HG03460 (cell line): ENCODE data around the gene ITM2C.

Experiments
- ATAC-seq: cut with Tn5 transposase; IDR thresholded peaks from one replicate; pipeline ENCODE4 v1.9.1; 2021; ENCODE audit not compliant: unreplicated experiment

Gene ITM2C

DNA sequence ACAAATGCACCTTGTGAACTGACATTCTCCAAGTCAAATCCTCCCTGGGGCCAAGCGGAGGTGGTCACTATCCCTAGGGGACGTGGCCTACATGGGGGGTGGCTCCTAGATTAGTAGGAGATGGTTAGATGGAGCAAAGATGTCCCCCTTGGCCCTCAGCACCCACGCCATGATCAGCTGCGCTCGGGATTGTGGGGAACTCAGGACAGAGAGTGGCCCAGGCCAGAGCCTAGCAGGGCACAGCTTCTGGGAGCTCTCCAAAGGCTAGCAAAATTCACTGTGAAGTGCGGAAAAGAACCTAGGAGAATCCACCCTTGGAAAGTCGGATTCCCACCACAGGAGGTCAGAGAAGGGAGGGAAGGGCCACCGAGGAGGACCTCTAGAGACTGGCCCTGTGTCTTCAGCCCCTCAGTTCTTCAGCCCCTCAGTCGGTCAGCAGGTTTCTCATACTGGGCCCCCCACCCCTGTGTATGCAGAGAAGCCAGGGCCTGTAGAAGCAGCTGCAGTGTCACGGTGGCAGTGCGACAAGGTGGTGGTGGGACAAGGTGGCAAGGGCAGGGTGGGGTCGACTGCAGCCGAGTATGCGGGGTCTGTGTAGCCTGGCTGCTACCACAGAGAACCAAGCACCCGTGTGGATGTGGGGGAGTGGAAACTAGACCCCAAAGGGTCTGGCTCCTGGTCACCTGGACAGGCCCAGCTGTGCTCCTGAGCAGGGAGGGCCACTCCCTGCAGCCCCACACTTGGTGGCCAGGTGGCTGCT, 41.9 kb downstream of the ITM2C start:
- ATAC-seq, result no peak

DNA sequence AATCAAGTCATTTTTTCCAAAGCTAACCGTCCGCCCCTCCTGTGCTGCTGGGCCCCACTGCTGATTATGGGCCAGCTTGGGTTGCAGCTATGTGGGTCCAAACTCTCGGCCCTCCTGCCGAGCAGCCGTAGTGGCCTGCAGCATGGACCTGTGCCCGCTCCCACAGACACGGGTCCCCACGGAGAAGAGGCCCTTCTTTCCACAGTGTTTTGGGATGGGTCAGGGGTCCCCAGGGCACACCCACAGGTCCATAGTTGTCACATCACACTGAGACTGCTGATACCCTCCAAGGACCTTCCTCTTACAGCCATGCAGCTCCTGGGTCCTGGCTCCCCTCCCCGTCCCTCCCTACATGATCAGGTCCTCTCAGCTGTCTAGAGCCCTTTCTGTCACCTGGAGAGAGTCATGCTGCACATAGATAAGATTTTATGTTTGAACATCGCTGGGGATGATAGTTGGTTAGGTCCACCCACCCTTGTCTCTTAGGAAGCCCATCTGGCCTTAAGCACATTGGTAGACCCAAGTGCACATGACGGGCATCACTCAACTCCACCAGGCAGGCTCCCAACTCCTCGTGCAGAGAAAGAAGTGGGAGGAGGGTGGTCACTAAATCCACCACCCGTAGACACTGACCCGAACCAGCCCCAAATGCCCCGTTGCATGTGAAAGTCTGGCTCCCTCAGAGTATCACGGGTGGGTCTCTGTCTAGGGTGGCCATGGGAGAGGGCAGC, 42.8 kb downstream of the ITM2C start:
- ATAC-seq, result no peak

DNA sequence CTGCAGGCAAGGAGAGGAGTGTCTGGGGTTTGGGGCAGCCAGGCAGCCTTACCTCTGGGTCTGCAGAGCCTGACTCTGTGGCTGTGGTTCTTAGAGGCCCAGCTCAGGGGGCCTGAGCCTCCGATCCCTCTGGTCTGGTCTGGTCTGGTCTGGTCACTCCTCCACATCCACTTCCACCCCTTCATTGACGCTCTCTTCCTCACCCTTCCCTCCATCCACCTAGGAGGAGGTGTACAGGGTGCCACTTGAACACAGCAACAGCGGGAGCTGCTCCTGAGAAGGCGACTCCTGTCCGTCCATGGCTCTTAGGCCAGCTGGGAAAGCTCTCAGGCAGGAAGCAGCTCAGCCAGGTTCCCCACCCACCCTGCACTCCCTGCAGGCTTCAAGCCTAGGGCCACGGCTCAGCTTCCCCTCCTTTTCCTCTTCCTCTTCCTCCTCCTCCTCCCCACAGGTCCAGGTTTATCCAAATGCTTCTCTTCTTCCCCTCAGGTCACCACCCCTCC, 43.4 kb downstream of the ITM2C start:
- ATAC-seq, result no peak

DNA sequence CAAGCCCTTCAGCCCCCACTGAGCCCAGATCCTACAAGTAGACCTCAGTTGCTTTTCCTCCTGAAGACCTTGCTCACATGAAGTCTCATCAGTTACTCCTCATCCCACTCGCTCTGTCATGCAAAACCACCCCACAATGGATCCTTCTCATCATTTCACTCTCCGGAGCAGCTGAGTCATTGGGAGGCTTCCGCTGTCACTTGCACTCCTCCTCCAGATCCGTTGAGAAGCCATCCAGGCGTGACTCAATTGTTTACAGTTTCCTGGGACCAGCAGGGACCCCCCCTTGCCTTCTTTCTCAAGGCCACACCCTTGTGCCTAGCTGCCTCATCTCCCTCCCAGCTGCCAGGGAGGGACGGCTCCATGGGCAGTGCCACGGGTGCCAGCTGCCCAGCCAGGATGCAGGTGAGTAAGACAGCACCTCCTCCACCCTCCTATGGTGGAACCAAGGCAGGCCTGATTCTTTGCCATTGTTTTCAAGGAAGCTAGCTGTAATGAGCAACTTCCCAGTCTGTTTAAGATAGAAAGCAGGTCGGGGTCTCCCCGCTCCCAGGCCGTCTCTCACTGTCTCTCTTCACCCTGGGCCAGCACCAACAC, 44.0 kb downstream of the ITM2C start:
- no peak for ATAC-seq

DNA sequence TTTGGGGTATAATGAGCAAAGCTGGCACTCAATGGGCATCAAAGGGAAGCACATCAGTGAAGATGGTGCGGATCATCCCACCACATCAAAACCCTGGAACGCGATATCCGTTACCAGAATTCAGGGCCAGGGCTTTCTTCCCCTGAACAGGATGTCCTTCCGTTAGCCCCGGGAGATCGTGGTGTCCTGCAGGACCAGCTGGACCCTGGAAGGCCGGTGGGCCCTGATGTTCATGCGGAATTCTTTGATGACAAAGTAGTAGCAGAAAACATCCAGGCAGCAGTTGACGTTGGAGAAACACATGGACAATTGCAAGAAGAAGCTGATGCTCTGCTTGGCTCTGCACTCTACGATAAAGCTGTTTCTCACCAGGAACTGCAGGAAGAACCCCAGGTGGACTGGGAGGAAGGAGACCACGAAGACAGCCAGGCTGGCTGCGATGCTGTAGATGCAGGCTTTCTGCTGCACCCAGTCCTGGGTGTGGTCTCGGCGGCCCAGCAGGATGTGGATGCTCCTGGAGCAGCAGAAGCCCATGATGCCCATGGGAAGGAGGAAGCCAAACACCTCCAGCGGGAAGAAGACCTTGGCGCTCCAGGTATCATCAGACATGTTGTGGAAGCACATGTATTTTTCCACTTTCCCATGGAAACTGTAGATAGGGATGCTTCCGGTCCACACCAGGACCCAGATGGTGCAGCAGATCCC, 45.3 kb downstream of the ITM2C start:
- ATAC-seq, result no peak

DNA sequence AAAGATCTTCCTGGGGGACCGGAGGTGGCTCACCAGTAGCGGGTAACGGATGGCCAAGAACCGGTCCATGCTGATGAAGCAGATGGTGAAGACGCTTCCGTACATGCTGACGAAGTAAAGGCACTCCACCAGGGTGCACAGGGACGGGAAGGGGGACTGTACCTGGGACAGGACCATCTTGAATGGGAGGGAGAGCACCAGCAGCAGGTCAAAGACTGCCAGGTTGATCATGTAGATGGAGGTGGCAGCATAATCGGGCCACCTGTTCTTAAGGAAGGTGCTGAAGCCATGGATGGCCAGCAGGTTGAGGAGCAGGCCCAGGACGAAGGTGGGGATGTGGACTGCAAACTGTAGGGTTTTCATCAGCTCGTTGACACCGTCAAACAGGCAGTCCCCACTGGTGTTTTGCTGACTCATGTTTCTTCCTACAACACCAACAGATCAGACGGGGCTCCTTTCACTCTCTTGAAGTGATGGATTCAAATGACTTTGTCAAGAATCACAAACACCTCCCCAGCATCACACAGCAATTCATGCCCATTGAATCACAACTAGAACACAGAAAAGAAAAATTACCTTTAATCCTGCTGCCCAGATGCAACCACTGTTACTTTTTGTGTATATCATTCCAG, 45.9 kb downstream of the ITM2C start:
- ATAC-seq, result no peak

DNA sequence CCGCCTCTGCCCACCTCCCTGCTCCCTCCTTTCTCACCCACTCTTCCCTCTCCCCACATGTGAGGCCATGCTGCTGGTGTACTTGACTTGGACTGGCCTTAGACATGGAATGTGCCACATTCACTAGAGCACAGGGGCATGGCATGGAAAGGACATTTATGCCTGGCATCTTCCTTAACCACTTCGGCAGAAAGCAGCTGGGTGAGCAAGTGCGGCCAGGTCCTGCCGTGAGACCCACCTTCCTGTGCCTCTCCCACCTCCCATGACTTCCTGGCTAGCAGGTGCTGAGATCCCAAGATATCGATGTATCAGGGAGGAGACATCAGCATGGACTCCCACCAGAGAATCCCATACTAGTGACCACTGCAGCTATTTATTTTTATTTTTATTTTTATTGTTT, 47.3 kb downstream of the ITM2C start:
- no peak for ATAC-seq

DNA sequence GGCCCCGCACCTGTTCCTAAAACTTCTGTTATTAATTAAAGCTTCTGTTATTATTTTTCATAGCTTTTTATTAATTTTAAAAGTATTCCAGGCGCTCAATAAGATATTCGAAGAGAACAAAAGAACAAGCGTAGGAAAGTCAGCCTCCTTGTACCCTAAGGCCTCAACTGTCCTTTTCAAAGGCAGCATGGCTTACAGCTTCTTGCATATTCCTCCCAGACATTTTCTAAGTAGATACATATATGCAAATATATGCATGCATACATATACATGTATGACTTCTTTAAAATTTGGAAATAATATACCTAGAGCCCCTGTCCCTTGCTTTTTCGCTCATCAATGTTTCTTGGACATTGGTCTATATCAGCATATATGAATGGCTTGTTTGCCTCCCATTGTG, 48.0 kb downstream of the ITM2C start:
- no peak for ATAC-seq

DNA sequence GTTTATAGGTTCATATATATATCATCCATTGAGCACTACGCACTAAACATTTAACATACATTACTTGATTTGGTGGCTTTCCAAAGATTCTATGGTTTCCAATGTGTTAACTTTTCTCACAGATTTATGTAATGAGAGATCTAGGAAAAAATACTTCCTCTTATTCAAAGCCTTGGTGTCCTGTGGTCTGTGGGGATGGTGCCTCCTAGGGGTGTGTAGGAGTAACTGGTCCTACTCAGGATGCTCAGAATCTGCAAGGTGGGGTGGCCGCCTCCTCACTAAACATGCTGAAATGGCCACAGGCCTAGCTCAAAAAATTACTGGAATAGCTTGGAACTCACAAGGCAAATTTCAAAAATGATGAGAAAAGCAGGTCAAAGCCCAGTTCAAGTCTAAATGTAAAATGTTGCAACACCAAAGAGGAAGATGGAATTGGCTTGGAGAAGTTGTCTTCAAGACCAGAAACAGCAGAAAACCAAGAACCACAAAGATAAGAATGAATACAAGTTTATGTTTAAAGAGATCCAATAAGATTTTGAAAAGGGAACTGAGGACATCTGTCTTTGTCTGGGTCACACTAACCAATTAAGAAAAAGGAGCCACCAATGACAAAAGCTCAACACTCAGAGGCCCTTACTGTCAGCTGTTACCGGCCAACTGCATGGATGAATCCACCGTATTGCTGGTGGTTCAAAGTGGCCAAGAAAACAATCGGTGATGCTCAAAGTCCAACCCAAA, 48.8 kb downstream of the ITM2C start:
- ATAC-seq, result no peak

DNA sequence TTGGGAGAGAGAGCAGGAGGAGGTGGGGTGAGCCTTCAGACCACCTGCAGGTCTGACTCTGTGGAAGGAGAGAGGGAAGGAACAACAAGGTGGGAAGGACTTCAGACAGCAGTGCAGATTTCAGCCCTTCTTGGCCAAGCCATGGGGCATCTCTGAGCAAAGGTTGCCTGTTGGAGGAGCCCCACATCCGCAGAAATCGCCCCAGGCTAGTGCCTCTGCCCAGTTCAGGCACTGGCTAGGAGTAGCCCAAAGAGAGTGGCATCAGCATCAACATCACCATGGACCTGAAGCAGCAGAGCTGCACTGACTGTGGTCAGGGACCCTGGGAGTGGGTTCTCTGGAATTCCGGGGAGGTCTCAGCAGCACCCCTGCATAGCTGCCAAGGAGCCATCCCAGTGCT, 50.1 kb downstream of the ITM2C start:
- ATAC-seq, result no peak

DNA sequence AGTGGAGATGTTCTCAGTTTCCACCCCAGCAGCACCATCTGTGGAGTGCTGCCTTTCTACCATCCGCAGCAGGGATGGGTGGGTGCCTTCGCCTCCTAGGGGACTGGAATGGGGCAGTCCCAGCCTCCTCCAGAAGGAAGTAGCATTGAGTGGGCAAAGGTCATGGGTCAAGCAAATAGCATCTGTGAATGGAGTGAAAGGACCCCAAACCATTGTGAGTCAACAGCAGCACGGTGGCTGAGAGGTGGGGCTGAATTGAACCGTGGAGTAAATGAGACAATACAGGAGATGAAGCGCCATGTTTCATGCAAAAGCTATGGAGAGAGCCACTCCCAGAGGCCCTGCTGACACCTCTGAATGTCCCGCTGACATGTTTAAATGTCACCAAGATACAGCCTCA, 50.6 kb downstream of the ITM2C start:
- no peak for ATAC-seq

DNA sequence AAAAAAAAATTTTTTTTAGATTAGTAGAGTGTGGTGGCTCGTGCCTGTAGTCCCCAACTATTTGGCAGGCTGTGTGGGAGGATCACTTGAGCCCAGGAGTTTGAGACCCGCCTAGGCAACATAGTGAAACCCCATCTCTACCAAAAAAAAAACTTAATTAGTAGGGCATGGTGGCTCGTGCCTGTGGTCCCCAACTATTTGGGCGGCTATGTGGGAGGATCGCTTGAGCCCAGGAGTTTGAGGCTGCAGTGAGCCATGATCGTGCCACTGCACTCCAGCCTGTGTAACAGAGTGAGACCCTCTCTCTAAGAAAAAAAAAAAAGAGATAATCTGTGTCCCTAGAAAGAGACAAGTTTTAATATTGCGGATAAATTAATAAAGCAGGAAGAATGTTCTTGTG, 51.5 kb downstream of the ITM2C start:
- ATAC-seq, result no peak

DNA sequence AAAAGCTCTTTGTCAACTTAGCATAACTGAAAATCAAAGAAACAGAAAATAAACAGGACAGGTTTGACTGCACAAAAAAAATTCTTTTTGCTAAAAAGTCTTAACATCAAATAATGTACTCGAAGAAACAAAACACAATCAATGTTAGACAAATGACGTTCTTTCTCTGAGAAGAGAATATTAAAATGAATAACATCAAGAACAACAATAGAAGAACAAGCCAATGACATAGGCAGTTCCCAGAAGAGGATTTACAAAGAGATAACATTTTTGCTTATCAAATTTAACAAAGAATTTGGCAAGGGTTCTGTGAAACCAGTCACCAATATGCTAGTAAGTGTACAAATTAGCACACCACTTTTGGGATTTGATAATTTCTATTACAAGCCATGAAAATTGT, 54.5 kb downstream of the ITM2C start:
- no peak for ATAC-seq

DNA sequence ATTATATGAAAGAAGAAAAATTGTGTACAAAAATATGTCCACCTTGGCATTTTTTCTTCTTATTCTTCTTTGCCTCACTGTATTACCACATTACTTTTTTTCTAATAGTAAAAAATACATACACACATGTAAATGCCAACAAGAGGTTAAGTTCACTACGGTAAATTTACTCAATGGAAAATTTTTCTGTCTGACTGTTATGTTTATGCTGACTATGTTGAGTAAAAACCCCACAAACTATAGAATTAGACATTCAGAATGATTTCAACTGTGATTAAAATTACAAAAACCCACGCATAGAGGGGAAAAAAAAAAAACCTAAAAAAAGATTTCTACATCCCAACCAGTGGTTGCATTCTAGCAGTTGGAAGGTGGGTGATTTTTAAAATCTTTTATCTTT, 54.9 kb downstream of the ITM2C start:
- ATAC-seq, result no peak

DNA sequence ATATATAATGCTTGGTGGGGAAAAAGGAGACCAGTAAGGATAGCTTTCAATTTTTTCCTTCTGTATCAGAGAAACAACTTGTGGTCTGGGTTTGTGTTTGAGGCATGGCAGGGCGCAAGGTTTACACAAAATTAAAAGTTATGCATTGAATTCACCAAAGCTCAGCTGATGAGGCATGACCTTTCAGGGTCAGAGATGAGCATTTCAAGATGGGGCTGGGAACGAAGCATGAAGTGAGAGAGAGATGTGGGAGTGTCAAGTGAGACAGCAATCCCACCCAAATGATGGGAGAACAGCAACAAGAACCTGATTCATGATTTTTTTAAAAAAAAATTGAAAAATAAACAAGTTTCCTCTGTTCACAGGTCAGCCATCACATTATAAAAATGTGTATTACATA, 55.4 kb downstream of the ITM2C start:
- no peak for ATAC-seq

DNA sequence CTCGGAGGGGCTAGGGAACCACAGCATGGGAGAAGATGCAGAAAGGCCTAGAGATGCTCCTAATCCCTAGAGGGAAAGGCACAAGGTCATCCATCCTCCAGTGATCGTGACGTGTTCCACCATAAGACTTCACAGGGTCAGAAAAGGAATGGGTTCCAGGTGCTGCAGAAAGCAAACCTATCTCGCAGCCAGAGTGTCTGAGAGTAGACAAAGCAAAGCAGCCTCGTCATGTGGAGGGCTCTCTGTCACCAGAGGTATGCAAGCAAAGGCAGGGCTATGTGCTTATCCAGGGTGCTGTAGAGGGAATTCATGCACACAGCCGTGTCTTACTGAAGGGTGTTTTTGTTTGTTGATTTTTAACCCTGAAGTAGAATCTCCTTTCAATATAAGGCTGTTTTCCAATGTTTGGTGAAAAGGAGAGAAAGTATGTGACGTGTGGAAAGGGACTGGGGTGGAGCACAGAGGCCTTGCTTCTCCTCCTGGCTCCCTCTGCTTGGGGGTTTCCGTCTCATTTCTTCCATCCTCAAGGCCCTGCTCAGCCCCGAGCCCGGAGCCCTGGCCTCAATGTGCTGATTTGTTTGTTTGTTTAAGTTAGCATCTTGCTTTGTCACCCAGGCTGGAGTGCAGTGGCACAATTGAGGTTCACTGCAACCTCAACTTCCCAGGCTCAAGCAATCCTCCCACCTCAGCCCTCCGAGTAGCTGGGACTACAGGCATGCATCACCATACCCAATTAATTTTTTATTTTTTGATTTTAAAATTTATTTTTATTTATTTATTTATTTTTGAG, 57.3 kb downstream of the ITM2C start:
- ATAC-seq, result no peak

DNA sequence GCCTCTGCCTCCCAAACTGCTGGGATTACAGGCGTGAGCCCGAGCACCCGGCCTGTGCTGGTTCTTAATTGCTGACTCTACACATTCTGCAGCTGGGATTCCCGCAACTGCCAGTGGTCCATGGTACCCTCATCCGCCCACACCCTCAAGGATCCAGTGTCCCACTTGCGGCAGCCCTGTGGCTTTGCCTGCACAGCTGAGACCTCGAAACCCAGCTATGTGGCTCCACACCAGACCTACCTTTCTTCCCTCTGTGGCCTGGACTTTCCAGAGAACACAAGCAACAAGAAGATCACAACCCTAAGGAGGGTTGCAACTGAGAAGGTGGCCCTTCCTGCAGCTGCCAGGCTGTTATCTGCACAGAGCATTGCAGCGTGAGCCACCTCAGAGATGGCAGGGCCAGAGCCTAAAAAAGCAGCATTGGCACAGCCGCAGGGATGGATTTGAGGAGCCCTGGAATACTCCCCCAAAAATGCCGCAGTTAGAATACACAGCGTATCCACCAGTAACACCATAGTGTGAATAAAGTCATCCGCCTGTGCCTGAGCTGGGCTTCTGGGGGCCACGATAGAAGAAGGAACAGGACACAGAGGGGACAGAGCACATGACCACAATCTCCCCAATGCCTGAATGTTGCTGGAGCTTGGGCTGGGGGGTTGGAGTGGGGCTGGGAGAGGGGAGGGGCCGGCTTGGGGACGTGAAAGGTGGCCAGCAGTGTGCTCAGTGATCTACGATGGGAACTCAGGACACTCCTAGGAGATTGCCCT, 58.4 kb downstream of the ITM2C start:
- ATAC-seq, result no peak

DNA sequence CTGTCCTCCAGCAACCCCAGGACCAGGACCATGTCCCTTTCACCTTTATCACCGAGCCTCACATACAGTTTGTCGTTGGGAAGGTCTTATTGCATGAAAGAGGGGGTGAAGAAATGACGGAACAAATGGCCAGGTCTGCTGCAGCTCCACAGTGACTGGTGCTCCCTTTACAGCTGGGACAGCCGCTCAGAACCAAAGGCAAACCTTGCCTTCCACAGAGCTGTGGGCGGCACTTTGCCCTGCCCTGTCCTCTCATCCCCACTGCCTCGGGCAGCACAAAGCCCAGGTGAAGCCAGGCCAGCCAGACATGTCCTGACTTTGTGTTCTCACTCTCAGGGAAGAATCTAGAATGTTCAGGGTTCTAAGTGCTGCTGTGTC, 59.3 kb downstream of the ITM2C start:
- no peak for ATAC-seq
